Lung (tissue), 12 donors: Measurements from ENCODE around the gene MR1. TPM values are rescaled to one million over a fixed set of nuclear protein-coding genes. Genes with fewer than 3 reads are reported as not detected.

Experiments
- ATAC-seq: fragments of 200-7000 bp; cut with Tn5 transposase; one replicate; pipeline ENCODE4 v1.9.1; 2020; ENCODE audit warnings: moderate number of reproducible peaks; ENCODE audit not compliant: insufficient read depth, low FRiP score
- DNase-seq, 3 donors: peaks; one replicate each; pipeline ENCODE4 v3.0.0-alpha.2; 2013 to 2017
- H3K27ac ChIP-seq, 2 donors: one replicate each; pipeline ENCODE4 v1.5.1; 2013; ENCODE audit warnings: mild to moderate bottlenecking in 2 of 2, moderate library complexity in 2 of 2, control low read depth in 1 of 2, inconsistent platforms in 1 of 2, low read depth in 1 of 2, low read length in 1 of 2
- H3K27me3 ChIP-seq, 3 donors: one replicate each; pipeline ENCODE4 v1.5.1; 2013; ENCODE audit warnings: low read length in 2 of 3; ENCODE audit not compliant: control insufficient read depth in 3 of 3, insufficient read depth in 3 of 3
- H3K36me3 ChIP-seq, 4 donors: one replicate each; pipeline ENCODE4 v1.5.1; 2013; ENCODE audit warnings: low read length in 4 of 4, mild to moderate bottlenecking in 1 of 4, moderate library complexity in 1 of 4; ENCODE audit not compliant: control insufficient read depth in 4 of 4, insufficient read depth in 4 of 4
- H3K4me1 ChIP-seq, 5 donors: one replicate each; pipeline ENCODE4 v1.5.1; 2013; ENCODE audit warnings: low read length in 5 of 5, mild to moderate bottlenecking in 2 of 5, moderate library complexity in 1 of 5; ENCODE audit not compliant: control insufficient read depth in 5 of 5, insufficient read depth in 5 of 5
- H3K4me3 ChIP-seq: one replicate; pipeline ENCODE4 v1.5.1; 2013; ENCODE audit warnings: mild to moderate bottlenecking, control low read depth, moderate library complexity
- H3K9ac ChIP-seq, 2 donors: one replicate each; pipeline ENCODE4 v1.5.1; 2013; ENCODE audit warnings: low read length in 2 of 2, control low read depth in 1 of 2; ENCODE audit not compliant: insufficient read depth in 1 of 2
- H3K9me3 ChIP-seq, 4 donors: one replicate each; pipeline ENCODE4 v1.5.1; 2013; ENCODE audit warnings: low read length in 3 of 4, mild to moderate bottlenecking in 1 of 4, moderate library complexity in 1 of 4; ENCODE audit not compliant: control insufficient read depth in 4 of 4, insufficient read depth in 3 of 4
- WGBS, 2 donors: extraction: QIAGEN DNeasy Blood & Tissue Kit; methylation state at CpG; one replicate each; pipeline ENCODE4 v1.1.7; 2013; 5-methylcytosine and 5-hydroxymethylcytosine counted together
- polyA plus RNA-seq, 2 donors: library from polyadenylated mRNA; stranded (reverse); fragments of 200-250 nt; gene quantifications; one replicate each; pipeline ENCODE4 v1.2.1, GENCODE V29; 2013
- total RNA-seq, 2 donors: library from RNA; depleted of rRNA in 1 of 2; stranded (reverse); fragments of >200 nt in 1 of 2; gene quantifications; one replicate each; pipeline ENCODE4 v1.2.1, GENCODE V29; 2014 to 2021
- TF ChIP-seq, protein P1 (sequence below): IDR thresholded peaks from 2 replicates; pipeline ENCODE4 v1.5.1; 2012; ENCODE audit warnings: mild to moderate bottlenecking; ENCODE audit errors: control extremely low read depth, extremely low read depth
- donor health status: control.
- donor health status: control.
- donor health status: Bipolar disorder and iron deficiency.
- donor health status: healthy.
- donor health status: DM: yes; HTN: yes; CAD: no.

Gene MR1
- total and polyA plus RNA-seq, 4 donors: 8.1 to 31.0 (median 23.9) TPM

DNA sequence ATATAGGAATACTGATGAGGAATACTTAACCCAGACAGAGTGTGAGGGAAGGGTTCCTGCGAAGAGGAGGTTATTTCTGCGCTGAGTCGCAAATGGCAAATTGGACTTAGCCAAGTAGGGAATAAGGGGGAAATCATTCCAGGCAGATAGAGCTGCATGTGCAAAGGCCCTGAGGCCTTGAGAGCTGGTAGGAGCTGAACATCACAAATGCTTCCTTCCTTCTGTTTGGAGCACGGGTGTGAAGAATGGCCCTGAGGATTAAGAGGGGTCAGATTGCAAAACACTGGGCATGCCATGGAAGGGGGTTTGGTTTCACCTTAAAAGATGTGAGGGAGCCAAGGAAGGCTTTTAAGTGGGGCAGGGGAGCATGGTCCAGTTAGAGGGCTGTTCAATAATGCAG lies 67.2 kb downstream of the MR1 start:
- ATAC-seq (no peak), DNase-seq (no peak)
- peaks cover 4 to 53% (median 22%) of the 10 kb centered on the region in 5 donors for H3K4me1 ChIP-seq
- no peaks in the 10 kb centered on the region for H3K9me3 ChIP-seq
- 84 to 87% methylated on average over 4 of the region's 4 CpGs for WGBS, 2 donors
- H3K36me3 ChIP-seq: no peaks in the 10 kb centered on the region
- no peak overlapping the region for H3K4me3 ChIP-seq
- no peak overlapping the region for H3K27ac ChIP-seq
- H3K9ac ChIP-seq: no peak overlapping the region
- H3K27me3 ChIP-seq: no peaks in the 10 kb centered on the region
- TF ChIP-seq, protein P1, sequence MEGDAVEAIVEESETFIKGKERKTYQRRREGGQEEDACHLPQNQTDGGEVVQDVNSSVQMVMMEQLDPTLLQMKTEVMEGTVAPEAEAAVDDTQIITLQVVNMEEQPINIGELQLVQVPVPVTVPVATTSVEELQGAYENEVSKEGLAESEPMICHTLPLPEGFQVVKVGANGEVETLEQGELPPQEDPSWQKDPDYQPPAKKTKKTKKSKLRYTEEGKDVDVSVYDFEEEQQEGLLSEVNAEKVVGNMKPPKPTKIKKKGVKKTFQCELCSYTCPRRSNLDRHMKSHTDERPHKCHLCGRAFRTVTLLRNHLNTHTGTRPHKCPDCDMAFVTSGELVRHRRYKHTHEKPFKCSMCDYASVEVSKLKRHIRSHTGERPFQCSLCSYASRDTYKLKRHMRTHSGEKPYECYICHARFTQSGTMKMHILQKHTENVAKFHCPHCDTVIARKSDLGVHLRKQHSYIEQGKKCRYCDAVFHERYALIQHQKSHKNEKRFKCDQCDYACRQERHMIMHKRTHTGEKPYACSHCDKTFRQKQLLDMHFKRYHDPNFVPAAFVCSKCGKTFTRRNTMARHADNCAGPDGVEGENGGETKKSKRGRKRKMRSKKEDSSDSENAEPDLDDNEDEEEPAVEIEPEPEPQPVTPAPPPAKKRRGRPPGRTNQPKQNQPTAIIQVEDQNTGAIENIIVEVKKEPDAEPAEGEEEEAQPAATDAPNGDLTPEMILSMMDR: no peak

DNA sequence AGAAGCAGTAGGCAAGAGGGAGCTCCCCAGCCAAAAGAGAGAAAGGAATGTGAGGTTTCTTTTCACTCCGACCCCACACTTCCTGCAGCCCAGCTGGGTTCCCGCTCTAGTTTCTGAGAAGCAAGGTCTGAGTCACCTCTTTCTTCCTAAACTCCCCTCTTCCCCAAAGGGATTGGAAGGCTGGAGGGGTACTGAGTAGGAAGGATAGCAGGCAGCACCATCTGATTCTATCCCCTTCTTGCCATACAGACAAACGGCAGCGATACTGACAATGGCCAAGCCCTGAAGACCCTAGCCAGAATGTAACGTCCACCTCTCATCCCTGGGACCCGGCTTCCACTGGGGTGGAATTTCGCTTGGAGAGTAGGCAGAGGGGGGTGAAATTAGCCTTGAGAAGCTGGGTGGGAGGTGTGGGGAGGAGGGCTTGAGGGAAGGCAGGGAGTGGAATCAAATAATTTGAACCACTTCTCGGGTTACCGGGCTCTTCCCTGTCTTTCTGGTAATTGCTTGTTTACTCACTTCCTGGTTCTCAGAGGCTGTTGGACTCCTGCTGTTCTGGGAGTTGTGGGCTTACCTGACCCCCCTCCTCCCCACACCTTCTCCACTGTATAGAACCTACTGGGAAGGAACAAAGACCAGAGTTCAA lies 67.9 kb downstream of the MR1 start:
- ATAC-seq (no peak), DNase-seq (peak; percentile 50 to 67 (median 57))
- H3K9me3 ChIP-seq: no peaks in the 10 kb centered on the region
- no peak overlapping the region for H3K9ac ChIP-seq
- TF ChIP-seq, protein P1: no peak
- no peaks in the 10 kb centered on the region for H3K36me3 ChIP-seq
- WGBS, 2 donors: 60 to 61% methylated on average over 9 of the region's 9 CpGs
- peaks cover 6 to 48% (median 18%) of the 10 kb centered on the region in 5 donors for H3K4me1 ChIP-seq
- no peaks in the 10 kb centered on the region for H3K27me3 ChIP-seq
- no peak overlapping the region for H3K4me3 ChIP-seq
- H3K27ac ChIP-seq: no peak overlapping the region

DNA sequence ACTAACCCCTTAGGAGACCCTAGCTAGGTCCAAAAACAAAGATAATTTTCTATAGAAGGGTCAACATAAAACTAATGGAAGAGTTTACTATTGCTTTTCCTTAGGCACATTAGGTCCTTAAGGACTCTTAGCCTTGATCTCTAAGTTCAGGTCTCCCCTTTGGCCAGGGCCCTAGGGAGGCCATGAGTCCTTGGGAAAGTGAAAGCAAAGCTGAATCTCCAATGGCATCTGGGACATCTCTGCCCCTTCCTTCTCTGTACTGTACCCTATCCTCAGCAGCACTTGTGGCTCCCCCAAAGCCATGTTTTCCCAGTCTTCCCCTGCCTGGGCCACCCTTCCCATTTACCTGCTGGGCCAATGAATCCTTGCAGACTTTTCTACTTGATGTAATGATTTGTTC lies 69.1 kb downstream of the MR1 start:
- Histone ChIP-seq H3K4me1 (peaks cover 6 to 42% (median 15%) of the 10 kb centered on the region in 5 donors), H3K36me3 (no peaks in the 10 kb centered on the region), H3K4me3 (no peak overlapping the region), H3K9me3 (no peaks in the 10 kb centered on the region), H3K27ac (no peak overlapping the region), H3K9ac (no peak overlapping the region), H3K27me3 (no peaks in the 10 kb centered on the region)
- no peak for ATAC-seq
- DNase-seq: no peak
- TF ChIP-seq, protein P1: no peak

DNA sequence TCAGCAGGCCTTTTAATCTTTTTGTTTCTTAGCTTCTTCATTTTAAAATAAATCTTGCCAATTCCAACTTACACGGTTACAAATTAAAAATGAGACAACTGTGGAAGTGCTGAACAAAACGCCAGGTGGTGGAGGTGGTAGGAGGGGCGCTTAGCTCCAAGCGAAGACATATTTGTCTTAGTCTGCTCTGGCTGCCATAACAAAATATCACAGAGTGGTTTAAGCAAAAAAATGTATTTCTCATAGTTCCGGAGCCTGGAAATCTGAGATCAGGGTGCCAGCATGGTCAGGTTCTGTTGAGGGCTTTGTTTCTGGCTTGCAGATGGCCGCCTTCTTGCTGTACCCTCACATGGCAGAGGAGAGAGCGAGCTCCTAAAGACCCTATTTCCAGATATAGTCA lies 69.6 kb downstream of the MR1 start:
- Histone ChIP-seq H3K9ac (no peak overlapping the region), H3K27ac (no peak overlapping the region), H3K4me1 (peaks cover 6 to 42% (median 15%) of the 10 kb centered on the region in 5 donors), H3K36me3 (no peaks in the 10 kb centered on the region), H3K4me3 (no peak overlapping the region), H3K27me3 (no peaks in the 10 kb centered on the region), H3K9me3 (no peaks in the 10 kb centered on the region)
- TF ChIP-seq, protein P1: no peak
- ATAC-seq (no peak), DNase-seq (no peak)
- 94 to 95% methylated on average over 7 of the region's 7 CpGs for WGBS, 2 donors
